Liver (tissue), 9 donors: ENCODE results near the gene C5. TPM values are rescaled to one million over a fixed set of nuclear protein-coding genes. Genes with fewer than 3 reads are reported as not detected.

Experiments used
- DNase-seq: peaks from one replicate; pipeline ENCODE4 v3.0.0-alpha.2; 2017; ENCODE audit warnings: low spot score
- H3K27ac ChIP-seq, 2 donors: one replicate each; pipeline ENCODE4 v1.7.0; 2013; ENCODE audit warnings: inconsistent platforms in 2 of 2, low read length in 2 of 2, control low read depth in 1 of 2, low read depth in 1 of 2, mild to moderate bottlenecking in 1 of 2
- H3K27me3 ChIP-seq, 4 donors: one replicate each; pipeline versions ENCODE4 v1.6.1 to v1.7.0; 2013; ENCODE audit warnings: low read length in 3 of 4, inconsistent platforms in 1 of 4, mild to moderate bottlenecking in 1 of 4, moderate library complexity in 1 of 4; ENCODE audit not compliant: control insufficient read depth in 4 of 4, insufficient read depth in 4 of 4
- H3K36me3 ChIP-seq, 4 donors: one replicate each; pipeline versions ENCODE4 v1.6.1 to v1.7.0; 2013; ENCODE audit warnings: low read length in 3 of 4, mild to moderate bottlenecking in 3 of 4, low read depth in 1 of 4, moderate library complexity in 1 of 4; ENCODE audit not compliant: control insufficient read depth in 4 of 4, insufficient read depth in 3 of 4
- H3K4me1 ChIP-seq, 4 donors: one replicate each; pipeline versions ENCODE4 v1.6.1 to v1.7.0; 2013; ENCODE audit warnings: low read length in 3 of 4, mild to moderate bottlenecking in 3 of 4, moderate library complexity in 1 of 4; ENCODE audit not compliant: control insufficient read depth in 4 of 4, insufficient read depth in 4 of 4
- H3K4me3 ChIP-seq, 3 donors: one replicate each; pipeline versions ENCODE4 v1.6.1 to v1.7.0; 2013; ENCODE audit warnings: low read length in 3 of 3, control low read depth in 1 of 3, low read depth in 1 of 3, mild to moderate bottlenecking in 1 of 3
- H3K9ac ChIP-seq, 2 donors: one replicate each; pipeline ENCODE4 v1.7.0; 2013; ENCODE audit warnings: low read length in 2 of 2, mild to moderate bottlenecking in 2 of 2, moderate library complexity in 2 of 2, control low read depth in 1 of 2, low read depth in 1 of 2
- H3K9me3 ChIP-seq, 4 donors: one replicate each; pipeline versions ENCODE4 v1.6.1 to v1.7.0; 2013; ENCODE audit warnings: low read length in 3 of 4; ENCODE audit not compliant: control insufficient read depth in 4 of 4
- EGR1 ChIP-seq, 2 donors: IDR thresholded peaks; 2 replicates each; pipeline ENCODE4 v1.6.1; 2016 to 2018; ENCODE audit warnings: antibody characterized with exemption in 2 of 2, low read depth in 2 of 2
- FOXA1 ChIP-seq: IDR thresholded peaks from 2 replicates; pipeline ENCODE4 v1.6.1; 2016; ENCODE audit warnings: antibody characterized with exemption
- FOXA2 ChIP-seq: IDR thresholded peaks from 2 replicates; pipeline ENCODE4 v1.6.1; 2016; ENCODE audit warnings: antibody characterized with exemption
- GABPA ChIP-seq, 2 donors: IDR thresholded peaks in 1 of 2; conservative IDR thresholded peaks in 1 of 2; 2 replicates each; pipeline ENCODE4 v1.6.1; 2016; ENCODE audit warnings: antibody characterized with exemption in 2 of 2, mild to moderate bottlenecking in 1 of 2, moderate library complexity in 1 of 2
- HNF4A ChIP-seq, 2 donors: conservative IDR thresholded peaks; 2 replicates each; pipeline ENCODE4 v1.6.1; 2016; ENCODE audit warnings: antibody characterized with exemption in 2 of 2, mild to moderate bottlenecking in 2 of 2
- HNF4G ChIP-seq: IDR thresholded peaks from 2 replicates; pipeline ENCODE4 v1.6.1; 2016; ENCODE audit warnings: antibody characterized with exemption
- JUND ChIP-seq, 2 donors: IDR thresholded peaks; 2 replicates each; pipeline ENCODE4 v1.6.1; 2016; ENCODE audit warnings: antibody characterized with exemption in 2 of 2
- NR2F2 ChIP-seq: IDR thresholded peaks from 2 replicates; pipeline ENCODE4 v1.6.1; 2016; ENCODE audit warnings: antibody characterized with exemption
- RAD21 ChIP-seq, 2 donors: IDR thresholded peaks; 2 replicates each; pipeline ENCODE4 v1.6.1; 2016; ENCODE audit warnings: antibody characterized with exemption in 2 of 2, mild to moderate bottlenecking in 2 of 2
- RXRA ChIP-seq, 2 donors: IDR thresholded peaks; 2 replicates each; pipeline ENCODE4 v1.6.1; 2017 to 2018; ENCODE audit warnings: antibody characterized with exemption in 2 of 2, mild to moderate bottlenecking in 1 of 2
- SP1 ChIP-seq: IDR thresholded peaks from 2 replicates; pipeline ENCODE4 v1.6.1; 2018; ENCODE audit warnings: antibody characterized with exemption, mild to moderate bottlenecking
- TAF1 ChIP-seq: conservative IDR thresholded peaks from 2 replicates; pipeline ENCODE4 v1.6.1; 2016; ENCODE audit warnings: antibody characterized with exemption, mild to moderate bottlenecking
- YY1 ChIP-seq: IDR thresholded peaks from 2 replicates; pipeline ENCODE4 v1.6.1; 2016; ENCODE audit warnings: antibody characterized with exemption, mild to moderate bottlenecking
- WGBS: extraction: QIAGEN DNeasy Blood & Tissue Kit; methylation state at CpG from one replicate; pipeline ENCODE4 v1.1.7; 2013; 5-methylcytosine and 5-hydroxymethylcytosine counted together
- polyA plus RNA-seq, 2 donors: library from polyadenylated mRNA; stranded (reverse) in 1 of 2; unstranded in 1 of 2; fragments of 200-250 nt in 1 of 2; fragments of >200 nt in 1 of 2; fragmentation: Nextera tagmentation in 1 of 2; extraction: Ambion mirVana in 1 of 2; gene quantifications; one replicate each; pipeline versions ENCODE4 v1.2.1 to v1.2.3, GENCODE V29; 2013 to 2015
- total RNA-seq, 2 donors: library from RNA; depleted of rRNA; stranded (reverse); fragments of >200 nt; gene quantifications; one replicate each; pipeline ENCODE4 v1.2.3, GENCODE V29; 2014
- TF ChIP-seq, protein P1 (sequence below): IDR thresholded peaks from 2 replicates; pipeline ENCODE4 v1.6.1; 2016; ENCODE audit warnings: antibody characterized with exemption, mild to moderate bottlenecking
- TF ChIP-seq, protein P2 (sequence below): fragments of 150-350 bp; IDR thresholded peaks from 2 replicates; pipeline ENCODE4 v1.5.1; 2017; ENCODE audit warnings: improper control_type of control experiment, low read depth, low read length; ENCODE audit not compliant: missing input control
- TF ChIP-seq, protein P3 (sequence below): IDR thresholded peaks from 2 replicates; pipeline ENCODE4 v1.6.1; 2016; ENCODE audit warnings: antibody characterized with exemption
- TF ChIP-seq, protein P4 (sequence below): IDR thresholded peaks from 2 replicates; pipeline ENCODE4 v1.6.1; 2016; ENCODE audit warnings: antibody characterized with exemption
- TF ChIP-seq, protein P5 (sequence below): IDR thresholded peaks from 2 replicates; pipeline ENCODE4 v1.6.1; 2016; ENCODE audit warnings: antibody characterized with exemption
- donor health status: healthy.
- donor health status: healthy.
- donor health status: healthy.
- donor health status: healthy.
- donor health status: healthy.

C5 gene
- total and polyA plus RNA-seq, 4 donors, result 127 to 485 (median 361) TPM

DNA sequence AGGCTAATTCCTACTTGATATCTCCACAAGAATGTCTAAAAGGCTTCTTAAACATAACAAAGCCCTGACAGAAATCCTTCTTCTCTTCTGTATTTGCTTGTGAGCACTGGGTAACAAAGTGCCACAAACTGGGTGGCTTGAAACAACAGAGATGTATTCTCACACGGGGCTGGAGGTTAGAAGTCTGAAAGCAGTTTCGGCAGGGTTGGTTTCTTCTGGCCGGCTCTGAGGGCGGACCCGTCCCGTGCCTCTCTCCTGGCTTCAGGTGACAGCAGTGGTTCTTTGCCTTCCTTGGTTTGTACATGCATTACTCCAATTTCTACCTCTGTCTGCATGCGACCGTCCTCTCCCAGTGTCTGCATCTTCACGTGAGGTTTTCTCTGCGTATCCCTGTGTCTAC lies 109.5 kb downstream of the C5 start:
- Histone ChIP-seq H3K36me3 (no peaks in the 10 kb centered on the region), H3K9ac (no peak overlapping the region), H3K4me3 (no peak overlapping the region), H3K27ac (no peak overlapping the region), H3K27me3 (no peaks in the 10 kb centered on the region), H3K4me1 (peaks cover 2 to 50% (median 28%) of the 10 kb centered on the region in 4 donors), H3K9me3 (no peaks in the 10 kb centered on the region)
- no peak for DNase-seq
- TF ChIP-seq TAF1 (no peak), FOXA2 (no peak)
- TF ChIP-seq, protein P1, sequence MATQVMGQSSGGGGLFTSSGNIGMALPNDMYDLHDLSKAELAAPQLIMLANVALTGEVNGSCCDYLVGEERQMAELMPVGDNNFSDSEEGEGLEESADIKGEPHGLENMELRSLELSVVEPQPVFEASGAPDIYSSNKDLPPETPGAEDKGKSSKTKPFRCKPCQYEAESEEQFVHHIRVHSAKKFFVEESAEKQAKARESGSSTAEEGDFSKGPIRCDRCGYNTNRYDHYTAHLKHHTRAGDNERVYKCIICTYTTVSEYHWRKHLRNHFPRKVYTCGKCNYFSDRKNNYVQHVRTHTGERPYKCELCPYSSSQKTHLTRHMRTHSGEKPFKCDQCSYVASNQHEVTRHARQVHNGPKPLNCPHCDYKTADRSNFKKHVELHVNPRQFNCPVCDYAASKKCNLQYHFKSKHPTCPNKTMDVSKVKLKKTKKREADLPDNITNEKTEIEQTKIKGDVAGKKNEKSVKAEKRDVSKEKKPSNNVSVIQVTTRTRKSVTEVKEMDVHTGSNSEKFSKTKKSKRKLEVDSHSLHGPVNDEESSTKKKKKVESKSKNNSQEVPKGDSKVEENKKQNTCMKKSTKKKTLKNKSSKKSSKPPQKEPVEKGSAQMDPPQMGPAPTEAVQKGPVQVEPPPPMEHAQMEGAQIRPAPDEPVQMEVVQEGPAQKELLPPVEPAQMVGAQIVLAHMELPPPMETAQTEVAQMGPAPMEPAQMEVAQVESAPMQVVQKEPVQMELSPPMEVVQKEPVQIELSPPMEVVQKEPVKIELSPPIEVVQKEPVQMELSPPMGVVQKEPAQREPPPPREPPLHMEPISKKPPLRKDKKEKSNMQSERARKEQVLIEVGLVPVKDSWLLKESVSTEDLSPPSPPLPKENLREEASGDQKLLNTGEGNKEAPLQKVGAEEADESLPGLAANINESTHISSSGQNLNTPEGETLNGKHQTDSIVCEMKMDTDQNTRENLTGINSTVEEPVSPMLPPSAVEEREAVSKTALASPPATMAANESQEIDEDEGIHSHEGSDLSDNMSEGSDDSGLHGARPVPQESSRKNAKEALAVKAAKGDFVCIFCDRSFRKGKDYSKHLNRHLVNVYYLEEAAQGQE, result no peak
- 94% methylated on average over 10 of the region's 10 CpGs for WGBS

DNA sequence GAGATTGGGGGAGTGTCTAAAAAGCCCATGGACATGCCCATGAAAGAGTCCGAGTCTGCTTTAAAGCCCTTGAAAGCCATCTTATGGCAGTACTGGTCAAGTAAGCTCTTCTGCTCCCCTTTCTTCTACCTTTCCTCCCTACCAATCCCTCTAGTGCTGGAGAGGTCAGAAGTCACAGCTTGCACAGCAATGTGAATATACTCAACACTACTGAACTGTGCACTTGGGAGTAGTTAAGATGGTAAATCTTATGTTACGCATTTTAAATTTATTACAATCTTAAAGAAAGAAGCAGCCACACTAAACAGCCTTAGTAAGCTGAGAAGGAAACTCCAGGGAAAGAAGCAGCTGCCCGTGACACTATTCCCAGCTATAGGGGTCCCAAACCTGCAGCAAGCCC lies 111.2 kb downstream of the C5 start:
- DNase-seq, result no peak
- H3K9me3 ChIP-seq, result no peaks in the 10 kb centered on the region
- no peaks in the 10 kb centered on the region for H3K36me3 ChIP-seq
- no peak overlapping the region for H3K9ac ChIP-seq
- H3K4me1 ChIP-seq, result peaks cover 5 to 48% (median 30%) of the 10 kb centered on the region in 4 donors
- WGBS, result 97% methylated on average over 3 of the region's 3 CpGs
- H3K27me3 ChIP-seq, result no peaks in the 10 kb centered on the region
- H3K27ac ChIP-seq, result no peak overlapping the region
- no peak overlapping the region for H3K4me3 ChIP-seq
- TF ChIP-seq TAF1 (no peak), FOXA1 (no peak), JUND (IDR thresholded peaks at IDR 0.05) (no peak), NR2F2 (no peak)
- TF ChIP-seq, protein P2, sequence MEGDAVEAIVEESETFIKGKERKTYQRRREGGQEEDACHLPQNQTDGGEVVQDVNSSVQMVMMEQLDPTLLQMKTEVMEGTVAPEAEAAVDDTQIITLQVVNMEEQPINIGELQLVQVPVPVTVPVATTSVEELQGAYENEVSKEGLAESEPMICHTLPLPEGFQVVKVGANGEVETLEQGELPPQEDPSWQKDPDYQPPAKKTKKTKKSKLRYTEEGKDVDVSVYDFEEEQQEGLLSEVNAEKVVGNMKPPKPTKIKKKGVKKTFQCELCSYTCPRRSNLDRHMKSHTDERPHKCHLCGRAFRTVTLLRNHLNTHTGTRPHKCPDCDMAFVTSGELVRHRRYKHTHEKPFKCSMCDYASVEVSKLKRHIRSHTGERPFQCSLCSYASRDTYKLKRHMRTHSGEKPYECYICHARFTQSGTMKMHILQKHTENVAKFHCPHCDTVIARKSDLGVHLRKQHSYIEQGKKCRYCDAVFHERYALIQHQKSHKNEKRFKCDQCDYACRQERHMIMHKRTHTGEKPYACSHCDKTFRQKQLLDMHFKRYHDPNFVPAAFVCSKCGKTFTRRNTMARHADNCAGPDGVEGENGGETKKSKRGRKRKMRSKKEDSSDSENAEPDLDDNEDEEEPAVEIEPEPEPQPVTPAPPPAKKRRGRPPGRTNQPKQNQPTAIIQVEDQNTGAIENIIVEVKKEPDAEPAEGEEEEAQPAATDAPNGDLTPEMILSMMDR, result no peak

DNA sequence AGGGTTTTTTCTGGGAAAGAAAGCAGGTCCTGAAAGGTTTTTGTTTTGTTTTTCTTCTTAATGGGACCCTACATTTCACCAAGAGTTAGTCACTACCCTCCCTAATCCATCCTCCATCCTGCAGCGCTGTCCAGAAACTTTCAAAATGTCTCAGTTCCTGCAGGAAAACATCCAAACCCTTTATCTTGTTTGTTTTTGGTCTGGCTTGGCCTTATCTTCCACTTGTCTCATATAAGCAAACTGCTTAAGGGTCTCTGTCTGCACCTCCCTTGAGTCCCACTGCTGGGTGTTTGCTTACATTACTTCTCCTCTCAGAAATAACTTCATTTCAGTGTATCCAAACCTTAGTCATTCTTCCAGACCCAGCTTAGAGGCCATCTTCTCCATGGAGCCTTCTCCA lies 112.5 kb downstream of the C5 start:
- WGBS, result 69% methylated on average over 1 of the region's 1 CpG
- Histone ChIP-seq H3K9me3 (no peaks in the 10 kb centered on the region), H3K4me3 (no peak overlapping the region), H3K27me3 (no peaks in the 10 kb centered on the region), H3K9ac (no peak overlapping the region), H3K4me1 (peaks cover 5 to 44% (median 24%) of the 10 kb centered on the region in 4 donors), H3K36me3 (no peaks in the 10 kb centered on the region), H3K27ac (no peak overlapping the region)
- no peak for DNase-seq
- TF ChIP-seq NR2F2, result no peak
- TF ChIP-seq FOXA2, result no peak
- TF ChIP-seq, protein P3, sequence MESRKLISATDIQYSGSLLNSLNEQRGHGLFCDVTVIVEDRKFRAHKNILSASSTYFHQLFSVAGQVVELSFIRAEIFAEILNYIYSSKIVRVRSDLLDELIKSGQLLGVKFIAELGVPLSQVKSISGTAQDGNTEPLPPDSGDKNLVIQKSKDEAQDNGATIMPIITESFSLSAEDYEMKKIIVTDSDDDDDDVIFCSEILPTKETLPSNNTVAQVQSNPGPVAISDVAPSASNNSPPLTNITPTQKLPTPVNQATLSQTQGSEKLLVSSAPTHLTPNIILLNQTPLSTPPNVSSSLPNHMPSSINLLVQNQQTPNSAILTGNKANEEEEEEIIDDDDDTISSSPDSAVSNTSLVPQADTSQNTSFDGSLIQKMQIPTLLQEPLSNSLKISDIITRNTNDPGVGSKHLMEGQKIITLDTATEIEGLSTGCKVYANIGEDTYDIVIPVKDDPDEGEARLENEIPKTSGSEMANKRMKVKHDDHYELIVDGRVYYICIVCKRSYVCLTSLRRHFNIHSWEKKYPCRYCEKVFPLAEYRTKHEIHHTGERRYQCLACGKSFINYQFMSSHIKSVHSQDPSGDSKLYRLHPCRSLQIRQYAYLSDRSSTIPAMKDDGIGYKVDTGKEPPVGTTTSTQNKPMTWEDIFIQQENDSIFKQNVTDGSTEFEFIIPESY, result no peak
- TF ChIP-seq EGR1 (IDR thresholded peaks at IDR 0.05; ENCODE audit: low read depth in 2 of 2), result no peak
- TF ChIP-seq SP1, result no peak
- no peak for TF ChIP-seq YY1
- no peak for TF ChIP-seq JUND (IDR thresholded peaks at IDR 0.05)
- no peak for TF ChIP-seq HNF4A (conservative IDR thresholded peaks at IDR 0.05)
- TF ChIP-seq FOXA1, result no peak
- TF ChIP-seq HNF4G, result no peak
- TF ChIP-seq, protein P4, sequence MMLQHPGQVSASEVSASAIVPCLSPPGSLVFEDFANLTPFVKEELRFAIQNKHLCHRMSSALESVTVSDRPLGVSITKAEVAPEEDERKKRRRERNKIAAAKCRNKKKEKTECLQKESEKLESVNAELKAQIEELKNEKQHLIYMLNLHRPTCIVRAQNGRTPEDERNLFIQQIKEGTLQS, result no peak
- TF ChIP-seq RXRA (IDR thresholded peaks at IDR 0.05), result no peak
- TF ChIP-seq, protein P5, sequence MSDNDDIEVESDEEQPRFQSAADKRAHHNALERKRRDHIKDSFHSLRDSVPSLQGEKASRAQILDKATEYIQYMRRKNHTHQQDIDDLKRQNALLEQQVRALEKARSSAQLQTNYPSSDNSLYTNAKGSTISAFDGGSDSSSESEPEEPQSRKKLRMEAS, result no peak
- TF ChIP-seq GABPA (IDR thresholded peaks at IDR 0.05 in 1 of 2, conservative IDR thresholded peaks at IDR 0.05 in 1 of 2), result no peak
- no peak for TF ChIP-seq TAF1
- no peak for TF ChIP-seq RAD21 (IDR thresholded peaks at IDR 0.05)
- TF ChIP-seq, protein P2, result no peak
